ENCODE measurements around the gene USP49. TPM values are rescaled to one million over a fixed set of nuclear protein-coding genes. Genes with fewer than 3 reads are reported as not detected.

The USP49 gene
- total RNA-seq, 6 donors from 2014 or later: 2.7 to 16.8 (median 4.3) TPM

DNA sequence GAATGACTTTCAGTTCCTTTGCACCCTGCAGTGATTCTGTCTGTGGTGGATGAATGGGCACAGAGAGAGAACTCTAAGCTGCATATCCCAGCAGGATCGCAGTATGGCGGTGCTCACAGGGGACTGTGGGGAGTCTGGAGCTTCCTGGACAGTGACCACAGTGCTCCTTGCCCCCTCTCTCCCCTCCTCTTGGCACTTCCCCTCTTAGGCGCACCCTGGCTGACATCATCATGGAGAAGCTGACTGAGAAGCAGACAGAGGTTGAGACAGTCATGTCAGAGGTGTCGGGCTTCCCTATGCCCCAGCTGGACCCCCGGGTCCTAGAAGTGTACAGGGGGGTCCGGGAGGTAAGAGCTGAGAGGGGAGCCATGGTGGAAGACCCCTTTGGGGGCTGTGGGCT lies 34.7 kb upstream of the USP49 start:
- ATAC-seq (ENCODE audit: low FRiP score in 2 of 2): peak; percentile 23 to 42
- 79 to 87% methylated on average over 4 to 6 of the region's 6 CpGs for WGBS, 2 donors
- no peak for TF ChIP-seq POLR2A (IDR thresholded peaks at IDR 0.05)
- TF ChIP-seq, protein P1, sequence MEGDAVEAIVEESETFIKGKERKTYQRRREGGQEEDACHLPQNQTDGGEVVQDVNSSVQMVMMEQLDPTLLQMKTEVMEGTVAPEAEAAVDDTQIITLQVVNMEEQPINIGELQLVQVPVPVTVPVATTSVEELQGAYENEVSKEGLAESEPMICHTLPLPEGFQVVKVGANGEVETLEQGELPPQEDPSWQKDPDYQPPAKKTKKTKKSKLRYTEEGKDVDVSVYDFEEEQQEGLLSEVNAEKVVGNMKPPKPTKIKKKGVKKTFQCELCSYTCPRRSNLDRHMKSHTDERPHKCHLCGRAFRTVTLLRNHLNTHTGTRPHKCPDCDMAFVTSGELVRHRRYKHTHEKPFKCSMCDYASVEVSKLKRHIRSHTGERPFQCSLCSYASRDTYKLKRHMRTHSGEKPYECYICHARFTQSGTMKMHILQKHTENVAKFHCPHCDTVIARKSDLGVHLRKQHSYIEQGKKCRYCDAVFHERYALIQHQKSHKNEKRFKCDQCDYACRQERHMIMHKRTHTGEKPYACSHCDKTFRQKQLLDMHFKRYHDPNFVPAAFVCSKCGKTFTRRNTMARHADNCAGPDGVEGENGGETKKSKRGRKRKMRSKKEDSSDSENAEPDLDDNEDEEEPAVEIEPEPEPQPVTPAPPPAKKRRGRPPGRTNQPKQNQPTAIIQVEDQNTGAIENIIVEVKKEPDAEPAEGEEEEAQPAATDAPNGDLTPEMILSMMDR (IDR thresholded peaks at IDR 0.05): no peak
- TF ChIP-seq POLR2AphosphoS5 (IDR thresholded peaks at IDR 0.05): no peak
- TF ChIP-seq EP300 (IDR thresholded peaks at IDR 0.05): no peak
- Histone ChIP-seq H3K9me3 (no peaks in the 10 kb centered on the region), H3K36me3 (peaks cover 33 to 86% (median 70%) of the 10 kb centered on the region in 4 donors), H3K4me1 (peaks cover 0 to 4% (median under 1%) of the 10 kb centered on the region in 4 donors), H3K27me3 (no peaks in the 10 kb centered on the region), H3K27ac (no peak overlapping the region), H3K4me3 (no peak overlapping the region)
- DNase-seq: no peak

- no peaks in the 10 kb centered on the region for H3K27me3 ChIP-seq
- H3K27ac ChIP-seq: no peak overlapping the region
- H3K36me3 ChIP-seq: peaks cover 16 to 60% (median 44%) of the 10 kb centered on the region in 4 donors
- WGBS, 2 donors: 83 to 91% methylated on average over 6 of the region's 6 CpGs
- H3K4me3 ChIP-seq: no peak overlapping the region
- DNase-seq (no peak), ATAC-seq (ENCODE audit: low FRiP score in 2 of 2) (no peak)
- no peaks in the 10 kb centered on the region for H3K9me3 ChIP-seq
- peaks cover 9 to 15% (median 14%) of the 10 kb centered on the region in 4 donors for H3K4me1 ChIP-seq
- no peak for TF ChIP-seq POLR2AphosphoS5 (IDR thresholded peaks at IDR 0.05)
- TF ChIP-seq, protein P1 (IDR thresholded peaks at IDR 0.05): no peak
- no peak for TF ChIP-seq POLR2A (IDR thresholded peaks at IDR 0.05)
- TF ChIP-seq EP300 (IDR thresholded peaks at IDR 0.05): no peak
Measured at GRCh38 chr6:41927253-41927652, 32.1 kb upstream of the USP49 start.

DNA sequence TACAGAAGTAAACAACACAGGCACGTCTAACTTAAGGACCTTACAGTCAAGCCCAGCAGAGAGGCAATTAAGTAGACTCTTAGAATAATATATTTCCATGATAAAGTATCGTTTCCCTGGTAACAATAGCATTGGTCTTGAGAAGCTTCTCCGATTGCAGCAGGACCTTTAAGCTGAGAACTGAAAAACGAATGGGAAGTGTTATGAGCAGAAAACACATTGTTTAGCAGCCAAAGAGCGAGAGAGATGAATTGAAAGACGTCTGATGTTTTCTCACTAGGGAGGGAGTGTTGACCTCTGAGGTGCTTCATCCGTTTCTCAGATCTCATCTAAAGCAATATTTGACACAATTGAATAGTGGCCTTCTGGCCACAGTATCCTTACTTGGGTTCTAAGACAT lies 27.0 kb upstream of the USP49 start:
- Histone ChIP-seq H3K4me3 (peak overlapping the region; percentile 70 to 81 (median 72)), H3K4me1 (peaks cover 29 to 46% (median 37%) of the 10 kb centered on the region in 4 donors), H3K27me3 (no peaks in the 10 kb centered on the region), H3K9me3 (no peaks in the 10 kb centered on the region), H3K27ac (peak overlapping the region in 1 of 4 donors; percentile 97), H3K36me3 (peaks cover 0 to 11% (median 1%) of the 10 kb centered on the region in 4 donors)
- no peak for ATAC-seq (ENCODE audit: low FRiP score in 2 of 2)
- no peak for DNase-seq
- WGBS, 2 donors: 4 to 7% methylated on average over 7 of the region's 7 CpGs
- TF ChIP-seq, protein P1 (IDR thresholded peaks at IDR 0.05): no peak

DNA sequence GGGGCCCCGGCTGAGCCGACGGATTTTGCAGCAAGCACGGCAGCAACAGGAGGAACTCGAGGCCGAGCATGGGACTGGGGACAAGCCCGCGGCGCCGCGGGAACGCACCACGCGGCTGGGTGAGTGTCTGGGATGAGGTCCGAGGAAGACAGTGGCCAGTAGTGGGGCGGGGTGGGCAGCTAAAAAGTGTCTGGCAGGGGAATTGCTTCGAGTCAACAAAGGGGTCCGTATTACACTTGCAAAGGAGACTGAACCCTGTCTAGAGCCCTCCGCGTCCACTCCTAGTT lies 26.5 kb upstream of the USP49 start:
- WGBS, 2 donors: 0% methylated on average over 17 of the region's 20 CpGs; no CpG with 5 or more reads in 1 of the 2 donors
- Histone ChIP-seq H3K4me3 (peak overlapping the region; percentile 70 to 81 (median 72)), H3K4me1 (peaks cover 29 to 46% (median 38%) of the 10 kb centered on the region in 4 donors), H3K27ac (peak overlapping the region; percentile 95 to 97 (median 96)), H3K27me3 (no peaks in the 10 kb centered on the region), H3K9me3 (no peaks in the 10 kb centered on the region), H3K36me3 (peaks cover 0 to 7% (median 2%) of the 10 kb centered on the region in 4 donors)
- TF ChIP-seq POLR2AphosphoS5 (IDR thresholded peaks at IDR 0.05) (no peak), POLR2A (IDR thresholded peaks at IDR 0.05) (no peak), EP300 (IDR thresholded peaks at IDR 0.05) (no peak)
- TF ChIP-seq, protein P1 (IDR thresholded peaks at IDR 0.05): no peak
- no peak for DNase-seq
- ATAC-seq (ENCODE audit: low FRiP score in 2 of 2): peak; percentile 11 to 42
